HUES48 (cell line): ENCODE results near the gene DRAP1.
A peak's percentile ranks its signal among the peaks of the same experiment; 100 is the strongest.

Source experiments
- H3K27ac ChIP-seq: one replicate; pipeline ENCODE4 v1.7.0; 2013; ENCODE audit warnings: low read depth, low read length, inconsistent platforms
- H3K27me3 ChIP-seq: 2 replicates; pipeline ENCODE4 v1.6.1; 2013; ENCODE audit warnings: mild to moderate bottlenecking, low read length; ENCODE audit not compliant: control insufficient read depth, insufficient read depth
- H3K36me3 ChIP-seq: 2 replicates; pipeline ENCODE4 v1.6.1; 2013; ENCODE audit warnings: low read length; ENCODE audit not compliant: control insufficient read depth, insufficient read depth
- H3K4me1 ChIP-seq: 2 replicates; pipeline ENCODE4 v1.6.1; 2013; ENCODE audit warnings: mild to moderate bottlenecking, low read length; ENCODE audit not compliant: control insufficient read depth, insufficient read depth
- H3K4me3 ChIP-seq: 2 replicates; pipeline ENCODE4 v1.5.1; 2013; ENCODE audit warnings: mild to moderate bottlenecking, low read depth, low read length
- H3K9ac ChIP-seq: 2 replicates; pipeline ENCODE4 v1.6.1; 2013; ENCODE audit warnings: mild to moderate bottlenecking, low read depth, low read length, moderate library complexity
- H3K9me3 ChIP-seq: 2 replicates; pipeline ENCODE4 v1.6.1; 2013; ENCODE audit warnings: low read length; ENCODE audit not compliant: control insufficient read depth, insufficient read depth

DRAP1 gene

DNA sequence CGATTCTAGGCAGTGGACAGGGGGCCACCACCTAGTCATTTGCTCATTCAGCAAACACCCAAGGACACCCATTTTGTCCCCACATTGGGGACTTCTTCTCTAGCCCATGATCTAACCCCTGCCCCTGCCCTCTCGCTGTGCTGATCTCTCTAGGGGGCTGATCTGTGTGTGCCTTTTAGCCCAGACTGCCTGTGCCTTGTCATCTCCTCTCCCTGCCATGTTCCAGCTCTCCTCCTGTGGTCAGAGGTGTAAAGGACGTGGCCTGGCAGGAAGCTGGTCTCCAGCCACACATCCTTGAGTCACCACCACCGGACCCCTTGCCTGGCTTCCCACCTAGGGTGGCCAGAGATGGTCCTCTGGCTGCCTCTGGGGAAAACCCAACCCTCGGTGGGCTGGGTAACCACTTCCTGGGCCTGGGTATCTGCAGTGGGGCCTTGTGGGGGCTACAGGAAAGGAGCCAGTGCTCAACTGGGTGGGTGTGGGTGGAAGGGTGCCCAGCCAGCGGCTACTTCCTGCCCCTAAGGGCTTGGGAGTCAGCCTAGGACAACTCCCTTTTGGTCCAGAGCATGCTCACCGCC is 38.3 kb upstream of the DRAP1 start:
- no peak overlapping the region for H3K4me3 ChIP-seq
- peaks cover 3% of the 10 kb centered on the region; the same call in 1 of the 2 replicates for H3K4me1 ChIP-seq
- H3K9ac ChIP-seq, result no peak overlapping the region
- H3K27ac ChIP-seq, result no peak overlapping the region
- H3K27me3 ChIP-seq, result no peaks in the 10 kb centered on the region
- peaks cover 39% of the 10 kb centered on the region for H3K36me3 ChIP-seq
- no peaks in the 10 kb centered on the region for H3K9me3 ChIP-seq

DNA sequence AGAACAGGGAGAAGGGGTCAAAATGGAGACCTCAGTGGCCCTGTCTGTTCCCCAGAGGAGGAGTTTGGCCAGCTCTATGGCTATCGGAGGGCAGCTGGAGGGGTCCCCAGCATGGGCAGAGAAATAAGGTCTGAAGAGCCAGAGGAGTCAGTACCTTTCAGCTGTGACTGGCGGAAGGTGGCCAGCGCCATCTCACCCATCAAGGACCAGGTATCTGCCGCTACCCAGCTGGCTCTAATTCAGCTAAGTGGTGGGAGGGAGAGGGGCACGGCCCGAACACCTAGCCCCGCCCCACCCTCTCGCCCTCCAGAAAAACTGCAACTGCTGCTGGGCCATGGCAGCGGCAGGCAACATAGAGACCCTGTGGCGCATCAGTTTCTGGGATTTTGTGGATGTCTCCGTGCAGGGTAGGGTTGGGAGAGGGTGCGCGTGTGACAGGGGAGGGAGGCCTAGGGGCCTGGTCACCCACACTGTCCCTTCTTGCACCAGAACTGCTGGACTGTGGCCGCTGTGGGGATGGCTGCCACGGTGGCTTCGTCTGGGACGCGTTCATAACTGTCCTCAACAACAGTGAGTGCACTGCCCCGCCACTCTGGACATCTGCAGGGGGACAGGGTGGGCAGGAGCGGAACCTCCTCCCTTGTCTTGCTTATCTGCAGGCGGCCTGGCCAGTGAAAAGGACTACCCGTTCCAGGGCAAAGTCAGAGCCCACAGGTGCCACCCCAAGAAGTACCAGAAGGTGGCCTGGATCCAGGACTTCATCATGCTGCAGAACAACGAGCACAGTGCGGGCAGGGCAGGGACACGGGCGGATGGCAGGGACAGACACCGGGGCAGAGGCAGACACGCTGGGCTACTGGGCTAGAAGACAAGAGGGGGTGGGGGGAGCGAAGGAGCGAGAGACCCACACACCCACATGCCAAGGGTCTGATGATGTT is 36.8 kb upstream of the DRAP1 start:
- H3K27ac ChIP-seq, result no peak overlapping the region
- H3K27me3 ChIP-seq, result no peaks in the 10 kb centered on the region
- no peaks in the 10 kb centered on the region for H3K9me3 ChIP-seq
- H3K4me1 ChIP-seq, result peaks cover 4% of the 10 kb centered on the region; the same call in 1 of the 2 replicates
- H3K36me3 ChIP-seq, result peaks cover 50% of the 10 kb centered on the region
- H3K9ac ChIP-seq, result no peak overlapping the region
- H3K4me3 ChIP-seq, result no peak overlapping the region

DNA sequence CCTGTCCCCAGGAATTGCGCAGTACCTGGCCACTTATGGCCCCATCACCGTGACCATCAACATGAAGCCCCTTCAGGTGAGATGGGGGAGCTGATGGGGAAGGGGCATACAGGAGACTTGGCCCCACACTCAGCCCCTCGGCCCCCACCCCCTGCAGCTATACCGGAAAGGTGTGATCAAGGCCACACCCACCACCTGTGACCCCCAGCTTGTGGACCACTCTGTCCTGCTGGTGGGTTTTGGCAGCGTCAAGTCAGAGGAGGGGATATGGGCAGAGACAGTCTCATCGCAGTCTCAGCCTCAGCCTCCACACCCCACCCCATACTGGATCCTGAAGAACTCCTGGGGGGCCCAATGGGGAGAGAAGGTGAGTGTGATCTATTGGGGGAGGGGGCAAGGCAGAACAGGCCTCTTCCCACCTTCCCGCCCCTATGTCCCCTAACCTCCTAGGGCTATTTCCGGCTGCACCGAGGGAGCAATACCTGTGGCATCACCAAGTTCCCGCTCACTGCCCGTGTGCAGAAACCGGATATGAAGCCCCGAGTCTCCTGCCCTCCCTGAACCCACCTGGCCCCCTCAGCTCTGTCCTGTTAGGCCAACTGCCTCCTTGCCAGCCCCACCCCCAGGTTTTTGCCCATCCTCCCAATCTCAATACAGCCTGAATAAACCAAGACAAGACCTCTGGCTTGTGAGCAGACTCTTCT is 36.0 kb upstream of the DRAP1 start:
- Histone ChIP-seq H3K4me3 (no peak overlapping the region), H3K9me3 (no peaks in the 10 kb centered on the region), H3K27me3 (no peaks in the 10 kb centered on the region), H3K9ac (no peak overlapping the region), H3K27ac (no peak overlapping the region), H3K36me3 (peaks cover 50% of the 10 kb centered on the region), H3K4me1 (peaks cover 6% of the 10 kb centered on the region; the same call in 1 of the 2 replicates)

DNA sequence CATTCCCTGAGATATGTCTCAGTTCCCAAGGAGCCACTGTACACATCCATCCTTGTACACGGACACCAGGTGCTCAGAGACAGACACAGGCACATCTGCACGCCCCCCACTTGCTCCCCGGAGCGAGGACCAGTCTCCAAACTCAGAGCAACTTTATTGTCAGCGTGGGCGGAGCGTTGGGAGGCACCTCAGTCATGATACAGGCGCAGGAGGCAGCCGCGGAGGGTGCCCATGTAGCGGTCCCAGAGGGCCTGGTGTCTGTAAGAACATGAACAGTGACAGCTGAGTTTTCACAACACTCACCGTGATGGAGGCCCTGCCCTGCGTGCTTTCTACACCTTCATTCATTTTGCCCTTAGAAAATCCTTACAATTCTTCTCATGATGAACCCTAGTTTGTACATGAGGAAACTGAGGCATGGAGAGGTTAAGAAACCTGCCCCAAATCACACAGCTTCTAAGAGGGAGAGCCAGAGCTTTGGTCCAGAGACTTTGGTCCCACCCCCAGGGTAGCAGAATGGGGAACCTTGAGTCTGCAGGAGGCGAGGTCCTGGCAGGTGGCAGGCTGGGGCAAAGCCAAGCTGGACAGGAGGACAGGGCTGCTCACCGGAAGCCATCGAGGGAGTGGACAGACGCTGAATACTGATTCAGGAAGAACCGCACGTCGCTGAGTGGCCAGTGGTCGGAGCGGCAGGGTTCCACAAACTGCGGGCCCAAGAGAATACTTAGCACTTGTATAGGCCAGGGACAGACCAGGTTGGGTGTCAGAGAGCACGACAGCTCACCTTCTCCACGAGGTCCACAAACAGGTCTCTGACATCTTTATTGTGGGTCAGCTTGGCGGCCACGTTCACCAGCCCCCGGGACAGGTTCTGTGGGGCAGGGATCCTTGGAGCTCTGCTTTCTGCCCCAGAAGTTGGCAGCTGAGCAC is 35.2 kb upstream of the DRAP1 start:
- Histone ChIP-seq H3K9me3 (no peaks in the 10 kb centered on the region), H3K4me1 (peaks cover 8% of the 10 kb centered on the region; the same call in 1 of the 2 replicates), H3K9ac (no peak overlapping the region), H3K27me3 (peaks cover 1% of the 10 kb centered on the region; the same call in 1 of the 2 replicates), H3K27ac (no peak overlapping the region), H3K4me3 (no peak overlapping the region), H3K36me3 (peaks cover 50% of the 10 kb centered on the region)

DNA sequence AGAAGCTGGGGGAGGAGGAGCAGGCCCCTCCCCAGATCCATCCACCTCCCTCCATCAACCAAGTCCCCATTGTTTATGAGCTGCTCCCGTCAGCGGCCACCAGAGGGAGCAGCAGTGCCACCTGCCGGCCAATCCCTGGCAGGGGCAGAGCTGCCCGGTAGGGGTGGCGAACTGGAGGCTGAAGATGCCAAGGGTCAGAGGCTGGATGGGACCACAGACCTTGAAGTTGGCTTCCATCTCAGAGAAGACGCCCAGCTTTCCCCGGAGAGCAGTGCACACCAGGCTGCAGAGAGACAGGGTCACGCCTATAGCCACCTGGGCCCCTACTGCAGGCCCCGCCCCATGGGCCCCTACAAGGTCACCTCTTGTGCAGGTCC is 34.5 kb upstream of the DRAP1 start:
- peaks cover 8% of the 10 kb centered on the region for H3K27me3 ChIP-seq
- no peaks in the 10 kb centered on the region for H3K9me3 ChIP-seq
- H3K9ac ChIP-seq, result no peak overlapping the region
- H3K4me3 ChIP-seq, result no peak overlapping the region
- H3K4me1 ChIP-seq, result peaks cover 13% of the 10 kb centered on the region
- no peak overlapping the region for H3K27ac ChIP-seq
- H3K36me3 ChIP-seq, result peaks cover 50% of the 10 kb centered on the region

DNA sequence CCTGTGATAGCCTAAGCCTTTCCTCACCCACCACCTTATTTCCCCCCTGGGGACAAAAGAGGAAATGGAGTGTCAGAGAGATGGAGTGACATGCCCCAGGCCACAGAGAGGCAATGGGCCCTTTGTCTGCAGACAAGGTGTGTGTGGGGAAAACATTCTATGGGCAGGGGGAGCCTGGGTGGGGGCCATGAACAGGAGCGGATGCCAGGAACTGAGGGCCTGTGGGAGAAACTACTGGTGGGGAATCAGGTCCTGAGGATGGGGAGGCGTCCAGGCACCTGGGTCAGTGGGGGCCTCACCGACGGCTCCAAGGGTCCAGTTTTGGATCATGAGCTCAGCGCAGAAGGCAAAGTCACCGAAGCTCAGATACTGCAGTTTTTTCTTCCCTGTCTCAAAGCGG is 34.0 kb upstream of the DRAP1 start:
- Histone ChIP-seq H3K9me3 (no peaks in the 10 kb centered on the region), H3K36me3 (peaks cover 50% of the 10 kb centered on the region), H3K4me1 (peaks cover 18% of the 10 kb centered on the region), H3K27me3 (peaks cover 13% of the 10 kb centered on the region), H3K4me3 (no peak overlapping the region), H3K27ac (no peak overlapping the region), H3K9ac (no peak overlapping the region)

DNA sequence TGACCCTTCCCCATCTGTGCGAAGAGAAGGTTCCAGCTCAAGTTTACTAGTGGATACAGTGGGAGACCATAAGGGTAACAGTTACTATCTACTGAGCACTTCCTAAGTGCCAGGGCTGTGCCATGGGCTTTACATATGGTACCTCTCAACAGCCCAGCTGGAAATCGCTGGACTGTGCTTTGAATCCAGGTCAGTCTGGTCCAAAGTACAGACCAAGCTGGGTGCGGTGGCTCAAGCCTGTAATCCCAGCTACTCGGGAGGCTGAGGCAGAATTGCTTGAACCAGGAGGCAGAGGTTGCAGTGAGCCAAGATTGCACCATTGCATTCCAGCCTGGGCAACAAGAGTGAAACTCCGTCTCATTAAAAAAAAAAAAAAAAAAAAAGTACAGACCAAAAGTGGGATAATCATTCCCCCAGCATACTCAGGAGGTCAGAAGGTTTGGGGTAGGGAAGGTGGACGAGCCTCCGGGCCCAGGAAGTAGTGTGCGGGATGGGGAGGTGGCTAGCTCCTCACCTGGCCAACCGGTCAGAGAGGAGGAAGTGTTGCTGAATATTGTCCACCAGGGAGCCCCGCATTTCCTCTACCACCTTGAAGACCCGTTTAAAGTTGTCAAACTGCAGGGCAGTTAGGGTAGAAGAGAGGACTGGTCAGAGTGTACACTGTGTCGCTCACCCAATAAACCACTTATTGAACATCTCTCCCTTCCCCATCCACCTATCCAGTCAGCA is 33.3 kb upstream of the DRAP1 start:
- Histone ChIP-seq H3K27ac (no peak overlapping the region), H3K4me3 (no peak overlapping the region), H3K9me3 (no peaks in the 10 kb centered on the region), H3K27me3 (peaks cover 14% of the 10 kb centered on the region), H3K9ac (no peak overlapping the region), H3K36me3 (peaks cover 50% of the 10 kb centered on the region), H3K4me1 (peaks cover 18% of the 10 kb centered on the region)

DNA sequence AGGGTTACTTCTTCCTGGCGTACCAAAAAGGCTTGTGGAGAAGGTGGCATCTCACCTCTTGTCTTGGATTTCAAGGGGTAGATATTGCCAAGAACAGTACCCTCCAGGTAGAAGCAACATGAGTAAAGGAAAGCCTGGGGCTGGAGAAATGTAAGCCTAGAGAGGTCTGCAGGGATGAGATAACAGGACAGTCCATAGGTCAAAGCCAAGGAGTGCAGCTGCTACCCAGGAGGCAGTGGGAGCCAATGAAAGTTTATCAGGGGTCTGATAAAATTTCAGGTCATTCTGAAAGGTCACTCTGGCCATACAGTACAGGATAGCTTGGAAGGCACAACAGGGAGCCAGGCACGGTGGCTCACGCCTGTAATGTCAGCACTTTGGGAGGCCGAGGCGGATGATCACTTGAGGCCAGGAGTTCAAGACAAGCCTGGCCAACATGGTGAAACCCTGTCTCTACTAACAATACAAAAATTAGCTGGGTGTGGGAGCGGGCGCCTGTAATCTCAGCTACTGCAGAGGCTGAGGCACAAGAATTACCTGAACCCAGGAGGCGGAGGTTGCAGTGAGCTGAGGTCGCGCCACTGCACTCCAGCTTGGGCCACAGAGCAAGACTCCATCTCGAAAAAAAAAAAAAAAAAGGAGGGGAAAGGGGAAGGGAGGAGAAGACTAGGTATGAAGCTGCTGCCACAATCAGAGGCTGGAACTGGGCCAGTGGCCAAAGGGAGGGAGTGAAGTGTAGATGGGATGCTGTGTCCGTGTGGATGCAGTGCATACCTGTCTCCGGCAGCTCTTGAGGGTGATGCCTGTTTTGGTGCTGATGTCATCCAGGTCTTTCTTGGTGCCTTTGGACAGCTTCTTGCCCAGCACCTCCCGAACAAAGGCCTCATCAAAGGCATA is 32.2 kb upstream of the DRAP1 start:
- H3K9ac ChIP-seq, result peak overlapping the region; percentile 54; the same call in 1 of the 2 replicates
- H3K36me3 ChIP-seq, result peaks cover 48% of the 10 kb centered on the region
- H3K4me1 ChIP-seq, result peaks cover 21% of the 10 kb centered on the region
- H3K27ac ChIP-seq, result peak overlapping the region; percentile 85
- no peaks in the 10 kb centered on the region for H3K9me3 ChIP-seq
- H3K4me3 ChIP-seq, result peak overlapping the region; percentile 83
- H3K27me3 ChIP-seq, result peaks cover 18% of the 10 kb centered on the region

DNA sequence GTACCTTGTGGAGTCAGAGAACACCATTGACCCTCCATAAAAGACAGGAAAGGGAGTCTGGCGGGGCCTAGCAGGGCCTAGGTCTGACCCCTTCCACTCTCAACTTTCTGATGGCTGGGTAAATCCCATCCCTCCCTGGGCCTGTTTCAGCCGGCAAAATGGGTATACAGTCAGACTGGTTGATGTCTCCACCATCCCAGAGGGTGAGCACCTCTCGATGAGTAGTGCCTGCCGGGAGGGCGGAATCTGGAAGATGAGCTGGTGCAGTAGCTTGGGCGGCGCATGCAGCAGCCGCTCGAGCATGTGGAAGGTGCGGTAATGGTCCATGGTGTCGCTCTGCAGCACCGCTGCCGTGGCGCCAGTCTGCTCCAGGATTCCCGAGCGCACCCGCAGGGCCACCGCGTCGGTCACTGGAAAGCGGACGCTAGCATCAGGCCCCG is 31.5 kb upstream of the DRAP1 start:
- Histone ChIP-seq H3K27ac (peak overlapping the region; percentile 85), H3K4me1 (peaks cover 23% of the 10 kb centered on the region), H3K9me3 (no peaks in the 10 kb centered on the region), H3K9ac (peak overlapping the region; percentile 54; the same call in 1 of the 2 replicates), H3K4me3 (peak overlapping the region; percentile 83), H3K36me3 (peaks cover 41% of the 10 kb centered on the region), H3K27me3 (peaks cover 18% of the 10 kb centered on the region)
